GM11168 (cell line): ENCODE data around the gene IGFLR1.
"Not testable (repeated sequence)": the region's sequence is repeated elsewhere in the genome, so short reads cannot be mapped to it uniquely, and the experiment has no call there.

ENCODE experiments used
- in situ Hi-C: fragments of 300-500 bp; cut with MboI; formaldehyde crosslinking; loops from one replicate; pipeline ENCODE4 v1.12.0; 2022; ENCODE audit warnings: low sequenced_read_pairs; ENCODE audit not compliant: unreplicated experiment

IGFLR1 gene

GRCh38 chr19:35714601-35715354 is 27.5 kb downstream of the IGFLR1 start:
- in situ Hi-C loops = no loop called here

- in situ Hi-C loops = no loop called here
These were observed 28.3 kb downstream of the IGFLR1 start for GRCh38 chr19:35713904-35714495.

- in situ Hi-C loops = no loop called here
These were observed 28.8 kb downstream of the IGFLR1 start for GRCh38 chr19:35713506-35713850.

- in situ Hi-C loops = no loop called here
These were observed 29.4 kb downstream of the IGFLR1 start for GRCh38 chr19:35712567-35713505.

GRCh38 chr19:35710784-35711723 is 31.2 kb downstream of the IGFLR1 start:
- in situ Hi-C loops = no loop called here

GRCh38 chr19:35708391-35708790 is 33.9 kb downstream of the IGFLR1 start:
- in situ Hi-C loops = no loop called here

GRCh38 chr19:35704218-35704617 is 38.0 kb downstream of the IGFLR1 start, which contains the start of gene ZBTB32:
Gene ZBTB32 (plus strand): TSS chr19:35704558. CDS start chr19:35714627, 10,069 bp downstream.
- in situ Hi-C loops = no loop called here

- in situ Hi-C loops = no loop called here
These were observed 38.9 kb downstream of the IGFLR1 start for GRCh38 chr19:35703343-35703742.

GRCh38 chr19:35702223-35703012 is 39.8 kb downstream of the IGFLR1 start:
- in situ Hi-C loops = no loop called here

- in situ Hi-C loops = no loop called here
These were observed 45.4 kb downstream of the IGFLR1 start for GRCh38 chr19:35696835-35697234.

GRCh38 chr19:35695895-35696422 is 46.3 kb downstream of the IGFLR1 start:
- in situ Hi-C loops = no loop called here

GRCh38 chr19:35693835-35694599 is 48.2 kb downstream of the IGFLR1 start:
- in situ Hi-C loops = no loop called here

- in situ Hi-C loops = no loop called here
These were observed 48.8 kb downstream of the IGFLR1 start for GRCh38 chr19:35693422-35693821.

- in situ Hi-C loops = no loop called here
These were observed 50.2 kb downstream of the IGFLR1 start for GRCh38 chr19:35692010-35692409.

GRCh38 chr19:35691106-35691505 is 51.1 kb downstream of the IGFLR1 start:
- in situ Hi-C loops = not testable (repeated sequence)

- in situ Hi-C loops = no loop called here
These were observed 52.4 kb downstream of the IGFLR1 start for GRCh38 chr19:35689836-35690235.
